ENCODE measurements around the gene TPO. TPM values are rescaled to one million over a fixed set of nuclear protein-coding genes. Genes with fewer than 3 reads are reported as not detected.

TPO gene
- total RNA-seq, 3 donors from 2014 or later: 1.3 to 5.7 (median 2.3) TPM

DNA sequence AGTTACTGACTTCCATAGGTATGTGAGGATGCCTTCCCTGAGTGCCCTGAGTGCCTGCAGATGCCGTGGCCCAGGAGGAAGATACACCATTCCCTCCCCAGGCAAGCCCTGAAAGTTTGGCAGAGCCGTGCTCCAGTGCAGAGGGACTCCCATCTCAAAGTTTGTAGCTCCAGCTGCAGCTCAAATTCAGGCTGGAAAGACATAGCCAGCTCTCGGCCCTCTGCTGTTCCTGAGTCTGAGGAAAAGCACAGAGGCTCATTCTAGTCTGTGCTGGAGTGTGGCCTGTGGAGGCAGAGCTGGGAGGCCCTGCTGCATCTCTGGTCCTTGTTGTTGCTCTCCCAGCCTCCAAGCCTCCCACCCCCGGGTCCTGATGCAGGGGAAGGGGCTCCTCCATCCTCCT is 15.9 kb upstream of the TPO start:
- TF ChIP-seq CTCF (IDR thresholded peaks at IDR 0.05): no peak
- DNase-seq (no peak), ATAC-seq (no peak)
- H3K36me3 ChIP-seq (ENCODE audit: low read depth): no peaks in the 10 kb centered on the region
- H3K4me3 ChIP-seq: no peak overlapping the region
- intact Hi-C loops (cut with DNase I, micrococcal nuclease): no loop called here
- H3K4me1 ChIP-seq (ENCODE audit: low read depth): no peaks in the 10 kb centered on the region
- H3K9me3 ChIP-seq: no peaks in the 10 kb centered on the region

- Histone ChIP-seq H3K4me3 (no peak overlapping the region), H3K9me3 (no peaks in the 10 kb centered on the region), H3K4me1 (ENCODE audit: low read depth) (no peaks in the 10 kb centered on the region), H3K36me3 (ENCODE audit: low read depth) (no peaks in the 10 kb centered on the region)
- DNase-seq (no peak), ATAC-seq (no peak)
- intact Hi-C loops (cut with DNase I, micrococcal nuclease): no loop called here
- no peak for TF ChIP-seq CTCF (IDR thresholded peaks at IDR 0.05)
Observed at GRCh38 chr2:1398191-1398590, 15.1 kb upstream of the TPO start.

DNA sequence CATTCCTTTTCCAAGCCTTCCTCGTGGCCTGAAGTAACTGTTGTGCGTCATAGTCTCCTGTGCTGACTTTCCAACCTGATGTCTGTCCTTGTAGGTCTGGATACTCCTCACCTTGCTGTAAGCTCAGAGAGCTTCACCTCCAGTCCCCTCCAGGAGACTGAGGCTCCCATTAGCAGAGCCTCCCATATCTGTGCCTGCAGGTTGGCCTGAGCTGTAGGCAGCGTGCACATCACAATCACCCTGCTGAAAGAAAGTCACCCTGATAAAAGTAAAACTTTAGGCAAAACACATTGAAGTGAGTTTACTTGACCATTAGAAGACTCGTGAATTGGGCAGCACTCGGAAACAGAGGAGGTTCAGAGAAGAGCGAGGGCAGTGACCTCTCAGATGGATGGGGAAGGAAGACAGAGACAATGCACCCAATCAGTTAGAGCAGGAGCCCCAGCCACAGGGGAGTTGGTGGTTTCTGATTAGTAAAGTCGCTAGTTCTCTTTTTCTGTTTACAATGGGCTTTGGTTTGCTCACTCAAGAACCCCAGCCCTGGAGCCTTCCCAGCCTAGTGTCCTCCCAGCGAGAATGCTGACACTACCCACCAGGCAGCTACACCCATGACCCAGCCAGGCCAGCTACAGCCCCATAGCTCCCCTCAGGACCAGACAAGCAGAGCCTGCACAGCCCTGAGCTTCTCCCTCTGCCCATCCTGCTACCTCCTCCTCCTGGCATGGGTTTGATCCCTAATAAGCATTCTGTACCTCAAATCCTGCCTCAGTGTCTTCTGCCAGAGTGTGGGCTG is 12.1 kb upstream of the TPO start:
- H3K4me3 ChIP-seq: no peak overlapping the region
- ATAC-seq (no peak), DNase-seq (peak in 1 of 3 donors; percentile 4)
- H3K36me3 ChIP-seq (ENCODE audit: low read depth): no peaks in the 10 kb centered on the region
- TF ChIP-seq CTCF (IDR thresholded peaks at IDR 0.05): no peak
- no peaks in the 10 kb centered on the region for H3K9me3 ChIP-seq
- intact Hi-C loops (cut with DNase I, micrococcal nuclease): no loop called here
- H3K4me1 ChIP-seq (ENCODE audit: low read depth): no peaks in the 10 kb centered on the region

DNA sequence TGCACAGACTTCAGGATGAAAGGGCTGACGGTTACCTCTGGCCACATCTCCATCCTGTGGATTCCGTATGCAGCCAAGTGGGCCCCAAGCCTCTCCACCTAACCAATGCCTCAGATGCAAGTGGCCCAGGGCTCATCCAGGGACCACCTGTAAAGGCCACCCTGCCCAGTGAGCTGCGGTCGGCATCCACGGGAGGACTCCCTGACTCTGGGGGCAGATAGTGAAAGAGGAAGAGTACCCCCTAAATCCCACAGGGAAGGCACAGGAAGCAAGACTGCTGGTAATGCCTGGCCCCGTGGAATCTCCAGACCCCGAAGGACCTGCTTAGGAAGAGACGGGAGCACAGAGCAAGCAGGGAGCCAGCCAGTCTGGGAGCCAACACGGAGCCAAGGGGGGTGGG is 11.2 kb upstream of the TPO start:
- H3K4me3 ChIP-seq: no peak overlapping the region
- ATAC-seq: no peak
- intact Hi-C loops (cut with DNase I, micrococcal nuclease): no loop called here

GRCh38 chr2:1403565-1403964 is 9.7 kb upstream of the TPO start:
- no peaks in the 10 kb centered on the region for H3K36me3 ChIP-seq (ENCODE audit: low read depth)
- no peak for TF ChIP-seq CTCF (IDR thresholded peaks at IDR 0.05)
- DNase-seq: no peak
- H3K4me1 ChIP-seq (ENCODE audit: low read depth): no peaks in the 10 kb centered on the region
- H3K4me3 ChIP-seq: no peak overlapping the region
- H3K9me3 ChIP-seq: no peaks in the 10 kb centered on the region
- ATAC-seq: no peak
- intact Hi-C loops (cut with DNase I, micrococcal nuclease): no loop called here

More for the DNA sequence above, 11.2 kb upstream of the TPO start:
- Histone ChIP-seq H3K9me3 (no peaks in the 10 kb centered on the region), H3K4me1 (ENCODE audit: low read depth) (no peaks in the 10 kb centered on the region), H3K36me3 (ENCODE audit: low read depth) (no peaks in the 10 kb centered on the region)
- no peak for TF ChIP-seq CTCF (IDR thresholded peaks at IDR 0.05)
- no peak for DNase-seq

Measured in mucosa of descending colon (tissue), 3 donors.